HG03025 (cell line): ENCODE data around the gene DCK.
A peak's percentile ranks its signal among the peaks of the same experiment; 100 is the strongest.
"Not testable (repeated sequence)": the region's sequence is repeated elsewhere in the genome, so short reads cannot be mapped to it uniquely, and the experiment has no call there.

Experiments
- ATAC-seq: cut with Tn5 transposase; IDR thresholded peaks from one replicate; pipeline ENCODE4 v1.9.1; 2021; ENCODE audit warnings: mild to moderate bottlenecking, moderate library complexity; ENCODE audit not compliant: unreplicated experiment, low FRiP score

Gene DCK

GRCh38 chr4:70997546-70997945 lies 4.1 kb downstream of the DCK start:
- no peak for ATAC-seq

DNA sequence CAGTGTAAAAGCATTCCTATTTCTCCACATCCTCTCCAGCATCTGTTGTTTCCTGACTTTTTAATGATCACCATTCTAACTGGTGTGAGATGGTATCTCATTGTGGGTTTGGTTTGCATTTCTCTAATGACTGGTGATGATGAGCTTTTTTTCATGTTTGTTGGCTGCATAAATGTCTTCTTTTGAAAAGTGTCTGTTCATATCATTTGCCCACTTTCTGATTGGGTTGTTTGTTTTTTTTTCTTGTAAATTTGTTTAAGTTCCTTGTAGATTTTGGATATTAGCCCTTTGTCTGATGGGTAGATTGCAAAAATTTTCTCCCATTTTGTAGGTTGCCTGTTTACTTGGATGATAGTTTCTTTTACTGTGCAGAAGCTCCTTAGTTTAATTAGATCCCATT lies 6.2 kb downstream of the DCK start:
- ATAC-seq = not testable (repeated sequence)

DNA sequence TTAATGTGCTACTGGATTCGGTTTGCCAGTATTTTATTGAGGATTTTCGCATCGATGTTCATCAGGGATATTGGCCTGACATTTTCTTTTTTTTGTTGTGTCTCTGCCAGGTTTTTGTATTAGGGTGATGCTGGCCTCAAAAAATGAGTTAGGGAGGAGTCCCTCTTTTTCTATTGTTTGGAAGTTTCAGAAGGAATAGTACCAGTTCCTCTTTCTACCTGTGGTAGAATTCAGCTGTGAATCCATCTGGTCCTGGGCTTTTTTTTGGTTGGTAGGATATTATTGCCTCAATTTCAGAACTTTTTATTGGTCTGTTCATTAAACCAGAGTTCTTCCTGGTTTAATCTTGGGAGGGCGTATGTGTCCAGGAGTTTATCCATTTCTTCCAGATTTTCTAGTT lies 7.9 kb downstream of the DCK start:
- ATAC-seq = not testable (repeated sequence)

DNA sequence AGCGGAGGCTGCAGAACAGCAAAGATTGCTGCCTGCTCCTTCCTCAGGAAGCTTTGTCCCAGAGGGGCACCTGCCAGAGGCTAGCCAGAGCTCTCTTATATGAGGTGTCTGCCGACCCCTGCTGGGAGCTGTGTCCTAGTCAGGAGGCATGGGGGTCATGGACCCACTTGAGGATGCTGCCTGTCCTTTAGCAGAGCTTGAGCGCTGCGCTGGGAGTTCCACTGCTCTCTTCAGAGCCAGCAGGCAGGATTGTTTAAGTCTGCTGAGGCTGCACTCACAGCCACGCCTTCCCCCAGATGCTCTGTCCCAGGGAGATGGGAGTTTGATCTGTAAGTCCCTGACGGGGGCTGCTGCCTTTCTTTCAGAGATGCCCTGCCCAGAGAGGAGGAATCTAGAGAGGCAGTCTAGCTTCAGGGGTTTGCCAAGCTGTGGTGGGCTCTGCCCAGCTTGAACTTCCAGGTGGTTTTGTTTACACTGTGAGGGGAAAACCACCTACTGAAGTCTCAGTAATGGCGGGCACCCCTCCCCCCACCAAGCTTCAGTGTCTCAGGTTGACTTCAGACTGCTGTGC lies 10.9 kb downstream of the DCK start:
- no peak for ATAC-seq

GRCh38 chr4:71005025-71005424 lies 11.6 kb downstream of the DCK start:
- not testable (repeated sequence) for ATAC-seq

GRCh38 chr4:71006203-71006907 lies 12.9 kb downstream of the DCK start:
- peak; percentile 86 for ATAC-seq

DNA sequence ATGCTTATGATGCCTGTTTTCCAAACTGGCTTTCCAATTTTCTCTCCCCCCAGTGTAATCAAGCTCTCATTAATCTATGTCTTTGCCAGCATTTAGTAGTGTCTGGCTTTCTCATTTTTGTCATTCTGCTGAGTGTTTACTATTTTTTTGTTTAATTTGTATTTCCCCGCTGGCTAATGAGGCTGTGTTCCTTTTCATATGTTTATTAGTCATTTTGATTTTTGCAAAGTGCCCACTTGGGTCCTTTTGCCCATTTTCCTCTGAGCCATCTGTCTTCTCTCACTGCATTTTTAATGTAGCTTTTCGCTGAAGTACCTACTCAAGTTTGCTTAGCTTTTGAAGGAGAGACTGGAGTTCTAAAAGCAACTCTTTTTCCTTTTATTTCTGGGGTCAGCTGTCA lies 14.7 kb downstream of the DCK start:
- ATAC-seq = no peak

GRCh38 chr4:71009086-71009485 lies 15.6 kb downstream of the DCK start:
- no peak for ATAC-seq

DNA sequence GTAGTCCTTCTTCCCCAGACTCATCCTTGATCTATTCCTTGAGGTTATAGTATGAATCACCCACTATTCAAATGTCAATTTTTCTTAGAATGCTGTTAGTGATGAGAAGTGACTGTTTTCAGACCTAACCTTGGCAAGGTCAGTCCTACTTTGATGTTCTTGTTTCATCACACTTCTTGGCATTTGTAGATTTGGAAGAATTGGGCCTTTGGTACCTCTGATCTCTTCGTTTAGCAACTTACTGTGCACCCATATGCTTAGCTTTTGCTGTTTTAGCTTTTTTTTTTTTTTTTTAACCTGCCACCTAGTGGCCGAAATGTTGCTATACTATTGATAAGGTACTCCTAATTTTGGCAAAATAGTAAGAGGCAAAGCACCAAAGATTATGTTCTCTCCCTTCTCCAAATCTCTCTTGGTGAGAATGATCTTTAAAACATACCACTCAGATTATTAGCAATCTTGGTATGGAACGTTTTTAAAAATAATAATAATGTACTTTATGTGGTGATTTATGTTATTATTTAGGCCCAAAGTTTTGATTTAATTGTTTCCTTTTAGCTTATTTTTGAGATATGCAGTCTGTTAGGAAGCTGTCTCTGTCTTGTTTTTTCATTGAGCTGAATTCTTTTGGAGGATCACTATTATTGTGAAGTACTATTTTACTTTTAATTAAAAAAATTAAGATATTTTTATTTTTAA lies 16.6 kb downstream of the DCK start:
- no peak for ATAC-seq

DNA sequence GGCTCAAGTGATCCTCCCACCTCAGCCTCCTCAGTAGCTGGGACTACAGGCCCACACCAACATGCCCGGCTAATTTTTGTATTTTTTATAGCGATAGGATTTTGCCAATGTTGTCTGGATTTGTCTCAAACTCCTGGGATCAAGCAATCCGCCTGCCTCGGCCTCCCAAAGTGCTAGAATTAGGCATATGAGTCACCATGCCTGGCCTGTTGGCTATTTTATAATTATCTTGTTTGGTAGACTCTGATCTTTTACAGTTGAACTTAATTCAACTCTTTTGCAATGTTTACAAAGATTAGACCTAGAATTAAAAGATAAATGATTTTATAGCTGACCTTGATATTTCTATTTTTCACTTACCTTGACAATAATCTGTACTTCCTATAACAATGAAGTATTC lies 18.0 kb downstream of the DCK start:
- no peak for ATAC-seq

GRCh38 chr4:71017391-71017790 lies 23.9 kb downstream of the DCK start:
- not testable (repeated sequence) for ATAC-seq

DNA sequence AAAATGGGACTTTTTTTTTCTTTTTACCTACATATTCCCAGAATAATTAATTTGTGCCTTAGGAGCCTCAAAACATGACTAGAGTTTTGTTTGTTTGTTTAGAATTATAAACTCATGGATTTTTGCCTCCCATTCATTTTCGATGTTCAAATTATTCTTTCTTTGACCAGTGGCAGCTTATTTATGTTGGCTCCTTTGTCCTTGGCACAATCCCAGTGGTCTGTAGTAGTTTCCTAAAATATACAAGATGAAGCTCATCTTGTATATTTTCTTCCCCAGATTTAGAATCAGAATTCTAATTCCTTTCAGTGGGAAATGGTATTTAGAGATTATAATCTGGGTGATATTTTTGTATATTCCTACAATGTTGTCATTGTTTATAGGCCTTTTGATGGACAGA lies 27.2 kb downstream of the DCK start:
- no peak for ATAC-seq

DNA sequence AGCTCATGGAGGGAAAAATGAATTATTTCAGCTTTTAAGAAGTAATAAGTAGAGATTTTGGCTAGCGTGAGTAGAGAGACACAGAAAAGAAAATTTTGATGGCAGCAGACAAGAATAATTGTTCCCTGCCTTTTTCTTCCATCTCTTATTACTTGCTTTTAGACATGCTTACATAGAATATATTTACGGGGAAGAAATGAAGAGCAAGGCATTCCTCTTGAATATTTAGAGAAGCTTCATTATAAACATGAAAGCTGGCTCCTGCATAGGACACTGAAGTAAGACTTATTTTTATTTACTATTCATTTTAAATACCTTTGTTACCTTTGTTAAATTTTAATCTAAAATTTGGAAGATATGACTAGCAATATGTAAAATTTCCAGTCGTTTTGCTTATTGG lies 32.2 kb downstream of the DCK start:
- no peak for ATAC-seq

- no peak for ATAC-seq
These were observed 32.6 kb downstream of the DCK start for GRCh38 chr4:71026086-71026485.

- no peak for ATAC-seq
These were observed 34.2 kb downstream of the DCK start for GRCh38 chr4:71027611-71028010.

- no peak for ATAC-seq
These were observed 36.1 kb downstream of the DCK start for GRCh38 chr4:71029504-71029903.

GRCh38 chr4:71032106-71032505 lies 38.7 kb downstream of the DCK start:
- not testable (repeated sequence) for ATAC-seq

DNA sequence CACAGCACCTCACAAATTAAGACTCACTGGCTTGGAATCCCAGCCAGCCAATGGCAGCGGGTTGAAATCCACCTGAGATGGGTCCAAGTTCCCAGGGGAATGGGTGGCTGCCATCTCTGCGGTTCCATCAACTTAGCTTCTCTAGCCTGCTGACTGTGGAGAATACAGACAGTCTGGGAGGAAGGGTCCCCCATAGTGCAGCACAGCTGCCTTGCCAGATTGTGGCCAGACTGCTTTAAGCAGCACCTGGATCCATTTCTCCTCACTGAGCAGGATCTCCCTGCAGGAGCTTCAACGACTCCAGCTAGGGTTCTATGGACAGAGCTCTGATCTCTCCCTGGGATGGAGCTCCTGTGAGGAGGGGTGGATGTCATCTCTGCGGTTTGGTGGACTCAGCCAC lies 51.8 kb downstream of the DCK start:
- ATAC-seq = no peak

DNA sequence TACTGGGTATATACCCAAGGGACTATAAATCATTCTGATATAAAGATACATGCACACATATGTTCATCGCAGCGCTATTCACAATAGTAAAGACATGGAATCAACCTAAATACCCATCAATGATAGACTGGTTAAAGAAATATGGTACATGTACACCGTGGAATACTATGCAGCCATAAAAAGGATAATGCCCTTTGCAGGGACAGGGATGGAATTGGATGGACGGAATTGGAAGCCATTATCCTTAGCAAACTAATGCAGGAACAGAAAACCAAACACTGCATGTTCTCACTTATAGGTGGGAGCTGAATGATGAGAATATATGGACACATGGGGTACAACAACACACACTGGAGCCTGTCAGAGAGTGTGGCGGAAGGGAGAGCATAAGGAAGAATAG lies 55.9 kb downstream of the DCK start:
- ATAC-seq = no peak

- no peak for ATAC-seq
These were observed 57.4 kb downstream of the DCK start for GRCh38 chr4:71050809-71051208.

DNA sequence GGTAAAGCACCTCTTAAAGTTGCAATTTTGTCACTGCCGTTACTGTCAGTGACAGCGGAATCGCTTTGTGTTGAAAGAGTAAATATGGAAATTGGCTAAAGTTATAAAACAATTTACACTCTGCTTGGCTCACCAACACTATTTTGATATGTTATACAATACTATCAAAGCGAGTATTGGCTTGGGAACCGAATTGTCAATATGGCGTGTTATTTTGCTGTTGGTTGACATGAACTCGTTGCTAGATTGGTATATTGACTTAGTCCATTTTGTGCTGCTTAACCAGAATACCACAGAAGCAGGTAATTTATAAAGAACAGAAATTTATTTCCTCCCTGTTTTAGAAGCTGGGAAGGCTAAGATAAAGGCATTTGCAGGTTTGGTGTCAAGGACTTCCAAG lies 58.6 kb downstream of the DCK start:
- no peak for ATAC-seq

DNA sequence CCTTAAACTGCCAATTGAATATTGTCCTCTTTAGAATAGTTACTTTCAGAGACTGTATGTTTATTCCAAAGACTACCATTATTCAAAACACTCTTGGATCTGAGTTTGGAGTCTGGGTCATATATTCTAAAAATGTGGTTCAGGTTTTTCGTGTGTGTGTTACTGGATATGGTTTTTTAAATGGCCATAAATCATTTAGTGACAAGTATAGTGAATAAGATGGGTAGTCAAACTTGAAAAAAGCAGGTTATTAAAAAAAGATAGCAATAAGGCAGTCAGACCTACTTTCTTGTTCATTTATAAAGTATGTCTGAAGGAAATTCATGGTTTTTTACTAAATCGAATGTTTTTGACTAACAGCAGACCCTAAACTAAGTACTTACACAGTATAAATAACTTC lies 59.3 kb downstream of the DCK start:
- no peak for ATAC-seq
